Measurements from ENCODE around the gene SEC31A. TPM values are rescaled to one million over a fixed set of nuclear protein-coding genes. Genes with fewer than 3 reads are reported as not detected.

The SEC31A gene
- total RNA-seq, 1 experiment from 2014 or later = 128 TPM

DNA sequence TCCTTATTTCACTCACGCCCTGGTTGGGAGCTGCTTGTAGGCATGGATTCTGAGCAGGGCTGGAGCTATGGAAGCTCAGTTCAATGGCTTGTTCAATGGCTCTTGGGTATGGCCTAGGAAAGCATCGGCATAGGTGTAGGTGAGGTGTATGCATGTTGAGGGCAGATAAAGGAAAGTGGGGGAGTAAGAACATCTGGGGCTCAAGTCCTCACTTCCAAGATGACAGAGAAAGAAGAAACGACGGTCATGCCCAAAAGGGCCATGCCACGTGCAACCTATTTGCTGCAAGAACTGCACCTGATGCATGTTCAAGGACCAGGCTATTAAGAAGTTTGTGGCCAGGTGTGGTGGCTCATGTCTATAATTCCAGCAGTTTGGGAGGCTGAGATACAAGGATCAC is 115.7 kb downstream of the SEC31A start:
- H2BK15ac ChIP-seq (ENCODE audit: low read depth, low read length) = no peak overlapping the region
- no peak overlapping the region for H2BK12ac ChIP-seq (ENCODE audit: insufficient read length, low read depth, low read length)
- no peak overlapping the region for H4K5ac ChIP-seq (ENCODE audit: insufficient read length, low read depth, low read length)
- H4K8ac ChIP-seq (replicated peaks; ENCODE audit: insufficient read length, low read depth, low read length) = no peak overlapping the region
- H3K14ac ChIP-seq (ENCODE audit: insufficient read depth, low read length) = no peak overlapping the region
- no peaks in the 10 kb centered on the region for H3K79me2 ChIP-seq (ENCODE audit: insufficient read depth, low read length)
- H3T11ph ChIP-seq (ENCODE audit: low read length) = no peak overlapping the region
- H4K20me1 ChIP-seq (ENCODE audit: control insufficient read depth, insufficient read depth, insufficient read length) = no peaks in the 10 kb centered on the region
- H3K4ac ChIP-seq (ENCODE audit: low read depth, low read length) = no peak overlapping the region
- H2BK120ac ChIP-seq (ENCODE audit: low read depth, low read length, poor library complexity, severe bottlenecking) = no peak overlapping the region
- Mint-ChIP-seq H3K27me3 (ENCODE audit: low read depth) (peaks cover 70% of the 10 kb centered on the region), H3K9me3 (no peaks in the 10 kb centered on the region), H3K4me3 (no peak overlapping the region; a peak in 1 of 5 replicates), H3K27ac (no peak overlapping the region), H3K4me1 (peaks cover 5 to 6% of the 10 kb centered on the region in 2 experiments; a peak in 3 of 4 replicates), H3K36me3 (ENCODE audit: insufficient read depth in 1 of 3, low read depth in 3 of 3) (no peaks in the 10 kb centered on the region)
- H2AK5ac ChIP-seq (ENCODE audit: insufficient read length, low read length) = no peak overlapping the region
- H2BK20ac ChIP-seq (ENCODE audit: low read depth, low read length, poor library complexity, severe bottlenecking) = no peak overlapping the region
- no peak overlapping the region for H2BK5ac ChIP-seq (ENCODE audit: insufficient read length, low read length)
- H3K27me3 ChIP-seq (ENCODE audit: insufficient read depth, low read length) = no peaks in the 10 kb centered on the region; the same call in 1 of the 2 replicates
- no peaks in the 10 kb centered on the region for H3K4me1 ChIP-seq (ENCODE audit: insufficient read depth, low read length)
- no peak overlapping the region for H3K27ac ChIP-seq (ENCODE audit: insufficient read length, low read depth, low read length)
- no peak overlapping the region for H3K56ac ChIP-seq (ENCODE audit: insufficient read length, low read depth, low read length)
- TF ChIP-seq, protein P1, sequence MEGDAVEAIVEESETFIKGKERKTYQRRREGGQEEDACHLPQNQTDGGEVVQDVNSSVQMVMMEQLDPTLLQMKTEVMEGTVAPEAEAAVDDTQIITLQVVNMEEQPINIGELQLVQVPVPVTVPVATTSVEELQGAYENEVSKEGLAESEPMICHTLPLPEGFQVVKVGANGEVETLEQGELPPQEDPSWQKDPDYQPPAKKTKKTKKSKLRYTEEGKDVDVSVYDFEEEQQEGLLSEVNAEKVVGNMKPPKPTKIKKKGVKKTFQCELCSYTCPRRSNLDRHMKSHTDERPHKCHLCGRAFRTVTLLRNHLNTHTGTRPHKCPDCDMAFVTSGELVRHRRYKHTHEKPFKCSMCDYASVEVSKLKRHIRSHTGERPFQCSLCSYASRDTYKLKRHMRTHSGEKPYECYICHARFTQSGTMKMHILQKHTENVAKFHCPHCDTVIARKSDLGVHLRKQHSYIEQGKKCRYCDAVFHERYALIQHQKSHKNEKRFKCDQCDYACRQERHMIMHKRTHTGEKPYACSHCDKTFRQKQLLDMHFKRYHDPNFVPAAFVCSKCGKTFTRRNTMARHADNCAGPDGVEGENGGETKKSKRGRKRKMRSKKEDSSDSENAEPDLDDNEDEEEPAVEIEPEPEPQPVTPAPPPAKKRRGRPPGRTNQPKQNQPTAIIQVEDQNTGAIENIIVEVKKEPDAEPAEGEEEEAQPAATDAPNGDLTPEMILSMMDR (conservative IDR thresholded peaks at IDR 0.05) = no peak
- no peak overlapping the region for H3K9ac ChIP-seq (ENCODE audit: extremely low read depth, insufficient read length, low read length)
- no peaks in the 10 kb centered on the region for H3K79me1 ChIP-seq (ENCODE audit: insufficient read depth, low read depth, low read length, poor library complexity, severe bottlenecking)
- H3K23ac ChIP-seq (ENCODE audit: insufficient read length, low read depth, low read length) = no peak overlapping the region
- H3K23me2 ChIP-seq (ENCODE audit: insufficient read length, low read depth, low read length, poor library complexity, severe bottlenecking) = no peaks in the 10 kb centered on the region
- no CpG with 5 or more reads among the region's 5 CpGs for WGBS (ENCODE audit: extremely low coverage, insufficient read length, low lambda C conversion rate)
- H3K18ac ChIP-seq (ENCODE audit: insufficient read length, low read depth, low read length) = no peak overlapping the region
- H3K9me3 ChIP-seq (ENCODE audit: control insufficient read depth, low read depth, low read length) = no peaks in the 10 kb centered on the region
- peak; percentile 6 for DNase-seq
- no peak overlapping the region for H3K4me2 ChIP-seq (ENCODE audit: insufficient read depth, insufficient read length, low read length)
- H4K91ac ChIP-seq (ENCODE audit: insufficient read length, low read depth, low read length) = no peak overlapping the region
- H2AFZ ChIP-seq (ENCODE audit: low read length) = no peak overlapping the region

Measured in H9 (cell line).